Parietal lobe (tissue), 2 donors: ENCODE data around the gene ZNF716. TPM values are rescaled to one million over a fixed set of nuclear protein-coding genes. Genes with fewer than 3 reads are reported as not detected.

Experiments
- small RNA-seq: library from RNA; depleted of rRNA; stranded (forward); fragments of <200 nt; gene quantifications from one replicate; pipeline ENCODE3, GENCODE V24; 2014; ENCODE audit warnings: low replicate concordance
- total RNA-seq: library from RNA; depleted of rRNA; stranded (reverse); fragments of >200 nt; gene quantifications from one replicate; pipeline ENCODE4 v1.2.3, GENCODE V29; 2014

Gene ZNF716
- total RNA-seq: not detected

DNA sequence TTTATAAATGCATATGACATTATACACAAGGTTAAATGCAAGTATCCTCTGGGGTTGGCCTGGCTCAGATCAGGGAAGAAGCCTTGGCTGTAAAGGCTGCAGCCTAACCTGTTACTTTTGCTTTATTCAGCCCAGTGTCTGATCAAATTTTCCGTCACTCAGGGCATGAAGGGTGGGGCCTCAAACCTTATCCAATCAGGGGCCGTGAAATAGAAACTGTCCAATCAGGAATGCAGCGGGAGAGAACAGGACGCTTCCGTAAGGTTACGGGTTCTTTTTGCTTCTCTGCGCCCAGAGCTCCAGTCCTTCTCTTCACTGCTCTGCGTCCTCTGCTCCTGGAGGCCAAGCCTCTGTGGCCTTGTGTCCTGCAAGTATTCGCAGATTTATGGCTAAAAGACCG lies at the start of gene ZNF716:
Gene ZNF716, plus strand, starts transcription at position 274 of the 400 bp plus-strand sequence. Its CDS starts 112 bp downstream, at position 386.

Small RNA genes within 50 kb of the gene (small RNA-seq; reads per million reads assigned to genes)
- gene MIR3147: not detected
